MM.1S (cell line): ENCODE data around the gene RASSF3.
A peak's percentile ranks its signal among the peaks of the same experiment; 100 is the strongest.

Experiments
- DNase-seq: peaks from one replicate; pipeline ENCODE4 v3.0.0-alpha.2; 2015
- H2AFZ ChIP-seq: fragments of 300-600 bp; sonication (generic); 2 replicates; pipeline ENCODE4 v1.6.0; 2016; ENCODE audit warnings: antibody characterized with exemption, low read length
- H3F3A ChIP-seq: fragments of 300-600 bp; sonication (generic); 2 replicates; pipeline ENCODE4 v1.6.1; 2016; ENCODE audit warnings: mild to moderate bottlenecking, antibody characterized with exemption, low read length, moderate library complexity, mixed read lengths; ENCODE audit not compliant: insufficient read depth
- H3K27ac ChIP-seq: fragments of 300-600 bp; sonication (generic); 2 replicates; pipeline ENCODE4 v1.5.1; 2016; ENCODE audit warnings: mild to moderate bottlenecking, low read length
- H3K27me3 ChIP-seq: fragments of 300-600 bp; sonication (generic); replicated peaks from 2 replicates; pipeline ENCODE4 v1.6.0; 2016; ENCODE audit warnings: low read length; ENCODE audit not compliant: insufficient read depth
- H3K36me3 ChIP-seq: fragments of 300-600 bp; sonication (generic); replicated peaks from 2 replicates; pipeline ENCODE4 v1.6.1; 2016; ENCODE audit warnings: mild to moderate bottlenecking, low read length, mixed read lengths; ENCODE audit not compliant: insufficient read depth
- H3K4me1 ChIP-seq: fragments of 300-600 bp; sonication (generic); 2 replicates; pipeline ENCODE4 v1.6.1; 2016; ENCODE audit warnings: low read length, mixed read lengths
- H3K4me2 ChIP-seq: fragments of 300-600 bp; sonication (generic); 2 replicates; pipeline ENCODE4 v1.6.0; 2016; ENCODE audit warnings: low read depth, low read length
- H3K4me3 ChIP-seq: fragments of 300-600 bp; sonication (generic); 2 replicates; pipeline ENCODE4 v1.5.1; 2016; ENCODE audit warnings: low read length, mixed read lengths
- H3K79me2 ChIP-seq: fragments of 300-600 bp; sonication (generic); 2 replicates; pipeline ENCODE4 v1.6.1; 2016; ENCODE audit warnings: mixed run types, low read length, mixed read lengths
- H3K9ac ChIP-seq: fragments of 300-600 bp; sonication (generic); 2 replicates; pipeline ENCODE4 v1.6.1; 2016; ENCODE audit warnings: low read length, mixed read lengths
- H3K9me2 ChIP-seq: fragments of 300-600 bp; sonication (generic); replicated peaks from 2 replicates; pipeline ENCODE4 v1.6.1; 2016; ENCODE audit warnings: mild to moderate bottlenecking, low read length, mixed read lengths; ENCODE audit not compliant: insufficient read depth
- H3K9me3 ChIP-seq: fragments of 300-600 bp; sonication (generic); replicated peaks from 2 replicates; pipeline ENCODE4 v1.6.1; 2016; ENCODE audit warnings: mild to moderate bottlenecking, low read length, mixed read lengths; ENCODE audit not compliant: insufficient read depth
- H4K20me1 ChIP-seq: fragments of 300-600 bp; sonication (generic); 2 replicates; pipeline ENCODE4 v1.6.1; 2016; ENCODE audit warnings: mild to moderate bottlenecking, low read length, moderate library complexity, mixed read lengths; ENCODE audit not compliant: insufficient read depth
- CTCF ChIP-seq: fragments of 300-600 bp; sonication (generic); IDR thresholded peaks from 2 replicates; pipeline ENCODE4 v1.5.1; 2016; ENCODE audit warnings: antibody characterized with exemption, low read length, mixed read lengths
- EZH2 ChIP-seq: fragments of 300-600 bp; sonication (generic); optimal IDR thresholded peaks from 2 replicates; pipeline ENCODE3; 2017; ENCODE audit warnings: low read depth, mild to moderate bottlenecking, antibody characterized with exemption, low read length, mixed read lengths
- EZH2phosphoT487 ChIP-seq: fragments of 300-600 bp; sonication (generic); IDR thresholded peaks from 2 replicates; pipeline ENCODE4 v1.6.1; 2018; ENCODE audit warnings: antibody characterized with exemption, low read length

RASSF3 gene

GRCh38 chr12:64616201-64616600, 5.9 kb downstream of the RASSF3 start:
- Histone ChIP-seq H3F3A (peaks cover 9% of the 10 kb centered on the region), H3K4me2 (no peak overlapping the region), H3K4me1 (peaks cover 7% of the 10 kb centered on the region; the same call in 1 of the 2 replicates), H3K4me3 (no peak overlapping the region), H3K27me3 (no peaks in the 10 kb centered on the region), H2AFZ (no peak overlapping the region), H3K9me2 (no peaks in the 10 kb centered on the region), H4K20me1 (no peaks in the 10 kb centered on the region; the same call in 1 of the 2 replicates), H3K9ac (no peak overlapping the region), H3K36me3 (no peaks in the 10 kb centered on the region), H3K79me2 (peaks cover 92% of the 10 kb centered on the region), H3K27ac (no peak overlapping the region), H3K9me3 (no peaks in the 10 kb centered on the region)
- TF ChIP-seq EZH2 (no peak), CTCF (no peak), EZH2phosphoT487 (no peak)
- DNase-seq = no peak

GRCh38 chr12:64618953-64619590, 8.8 kb downstream of the RASSF3 start:
- no peak overlapping the region for H3K9ac ChIP-seq
- DNase-seq = peak; percentile 14
- no peak overlapping the region for H3K27ac ChIP-seq
- no peaks in the 10 kb centered on the region for H3K36me3 ChIP-seq
- no peak overlapping the region for H2AFZ ChIP-seq
- H3K4me2 ChIP-seq = no peak overlapping the region
- H4K20me1 ChIP-seq = no peaks in the 10 kb centered on the region
- H3K79me2 ChIP-seq = peaks cover 89% of the 10 kb centered on the region
- no peaks in the 10 kb centered on the region for H3K27me3 ChIP-seq
- H3K4me3 ChIP-seq = no peak overlapping the region
- H3K9me3 ChIP-seq = no peaks in the 10 kb centered on the region
- no peaks in the 10 kb centered on the region for H3F3A ChIP-seq
- no peak for TF ChIP-seq EZH2phosphoT487
- no peak for TF ChIP-seq CTCF
- TF ChIP-seq EZH2 = no peak
- no peaks in the 10 kb centered on the region for H3K9me2 ChIP-seq
- H3K4me1 ChIP-seq = peaks cover 7% of the 10 kb centered on the region; the same call in 1 of the 2 replicates

DNA sequence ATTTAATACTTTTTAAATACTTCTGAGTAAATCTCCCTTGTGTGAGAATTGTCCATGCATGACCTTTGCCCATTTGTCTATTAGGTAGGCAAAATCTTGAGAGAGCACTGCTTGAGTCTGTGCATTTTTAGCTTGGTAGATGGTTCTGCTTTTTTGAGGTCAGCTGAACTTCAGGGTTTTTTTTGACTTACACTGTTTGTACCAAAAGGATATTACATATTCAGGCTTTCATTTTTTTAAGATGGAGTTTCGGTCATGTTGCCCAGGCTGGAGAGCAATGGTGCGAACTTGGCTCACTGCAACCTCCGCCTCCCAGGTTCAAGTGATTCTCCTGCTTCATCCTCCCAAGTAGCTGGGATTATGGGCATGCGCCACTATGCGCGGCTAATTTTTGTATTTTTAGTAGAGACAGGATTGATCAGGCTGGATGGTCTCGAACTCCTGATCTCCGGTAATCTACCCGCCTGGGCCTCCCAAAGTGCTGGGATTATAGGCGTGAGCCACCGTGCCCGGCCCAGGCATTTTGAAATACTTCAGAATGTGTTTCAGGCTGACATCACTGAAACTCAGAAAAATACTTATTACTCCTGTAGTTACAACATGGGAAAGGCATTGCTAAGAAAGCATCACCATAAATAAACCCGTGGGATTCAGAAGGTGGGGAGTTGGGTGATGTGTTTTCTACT, 11.1 kb downstream of the RASSF3 start:
- no peak overlapping the region for H3K9ac ChIP-seq
- no peak overlapping the region for H3K27ac ChIP-seq
- H3K4me2 ChIP-seq = no peak overlapping the region
- peaks cover 7% of the 10 kb centered on the region; the same call in 1 of the 2 replicates for H3K4me1 ChIP-seq
- no peak for TF ChIP-seq EZH2
- no peak for TF ChIP-seq CTCF
- no peak for TF ChIP-seq EZH2phosphoT487
- H2AFZ ChIP-seq = no peak overlapping the region
- H3K79me2 ChIP-seq = peaks cover 89% of the 10 kb centered on the region
- H3K9me3 ChIP-seq = no peaks in the 10 kb centered on the region
- H3K4me3 ChIP-seq = no peak overlapping the region
- H3F3A ChIP-seq = no peaks in the 10 kb centered on the region
- H4K20me1 ChIP-seq = 0 out of 2 replicates have a peak, but pooled peaks cover 3% of the 10 kb centered on the region
- DNase-seq = no peak
- no peaks in the 10 kb centered on the region for H3K9me2 ChIP-seq
- no peaks in the 10 kb centered on the region for H3K27me3 ChIP-seq
- H3K36me3 ChIP-seq = no peaks in the 10 kb centered on the region
